ENCODE data around the gene EGLN3. TPM values are rescaled to one million over a fixed set of nuclear protein-coding genes. Genes with fewer than 3 reads are reported as not detected.

The EGLN3 gene
- total and polyA plus RNA-seq, 10 of the 15 experiments (the other 5 are each of a cell fraction or from before 2014, with no cell fraction given): 0.42 to 8.1 (median 2.0) TPM

DNA sequence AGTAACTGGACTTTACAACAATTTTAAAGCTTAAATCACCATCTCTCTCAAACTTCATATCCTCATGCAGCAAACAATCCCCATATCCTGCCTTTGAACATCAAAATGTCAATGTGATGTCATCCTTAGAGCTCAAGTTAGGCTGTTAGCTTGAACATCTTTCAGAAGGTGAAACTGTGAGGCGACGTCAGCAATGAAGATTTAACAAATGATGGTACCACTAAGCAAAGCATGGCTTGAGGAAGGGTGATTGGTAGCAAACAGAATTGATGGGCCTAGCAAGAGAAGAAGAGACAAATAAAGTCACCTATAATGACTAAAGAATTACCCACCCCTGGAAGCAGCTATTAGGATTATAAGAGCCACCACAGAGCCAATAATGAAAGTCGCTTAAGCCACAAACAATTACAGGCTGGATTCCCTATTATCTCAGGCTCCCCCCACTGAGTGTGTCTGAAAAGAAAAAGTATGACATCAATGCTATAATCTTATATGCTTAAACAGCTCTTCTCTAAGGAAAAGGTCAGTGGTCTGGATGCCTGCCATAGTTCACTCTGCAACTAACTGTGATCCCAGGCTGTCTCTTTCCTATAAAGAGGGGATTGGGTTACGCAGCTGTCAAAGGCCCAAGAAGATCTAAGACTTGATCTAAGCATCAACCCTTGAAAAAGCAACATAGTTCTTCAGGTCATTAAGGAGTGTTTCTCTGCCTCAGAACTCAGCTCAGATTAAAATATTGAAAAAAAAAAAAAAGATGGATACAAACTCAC, 18.1 kb downstream of the EGLN3 start:
- TF ChIP-seq BRCA1 (IDR thresholded peaks at IDR 0.05; ENCODE audit: low read depth, low read length): no peak
- peak; percentile 53; the same call in 1 of the 2 replicates for TF ChIP-seq ATF7 (IDR thresholded peaks at IDR 0.05; ENCODE audit: low read depth)
- Histone ChIP-seq H3K36me3 (ENCODE audit: control insufficient read depth in 2 of 2, insufficient read depth in 2 of 2, low read length in 1 of 2) (no peaks in the 10 kb centered on the region), H3K4me3 (no peak overlapping the region), H3K27me3 (replicated peaks in 1 of 2; ENCODE audit: control insufficient read depth in 2 of 2, insufficient read depth in 2 of 2, low read length in 1 of 2) (no peaks in the 10 kb centered on the region), H3K27ac (ENCODE audit: control insufficient read depth, insufficient read depth) (no peak overlapping the region), H3K4me1 (ENCODE audit: control insufficient read depth, insufficient read depth, low read length) (no peaks in the 10 kb centered on the region), H4K20me1 (ENCODE audit: control insufficient read depth, insufficient read depth) (no peaks in the 10 kb centered on the region), H3K9me3 (replicated peaks; ENCODE audit: control insufficient read depth, insufficient read depth, low read length) (no peaks in the 10 kb centered on the region; the same call in 2 of the 3 replicates), H3K9ac (ENCODE audit: control insufficient read depth, insufficient read depth, low read length) (no peak overlapping the region), H3K4me2 (ENCODE audit: control insufficient read depth, insufficient read depth) (no peak overlapping the region), H2AFZ (ENCODE audit: control insufficient read depth, low read depth, low read length) (no peak overlapping the region), H3K79me2 (ENCODE audit: control insufficient read depth, insufficient read depth, low read length) (no peaks in the 10 kb centered on the region)
- in situ Hi-C loops (cut with MboI): no loop called here
- ATAC-seq: no peak
- no peak for FAIRE-seq
- intact Hi-C loops (cut with micrococcal nuclease; ENCODE audit: unreplicated experiment): no loop called here
- CTCF ChIA-PET: interaction anchor here (0.7 to 6.5 kb wide), 9 partner anchors 14 to 168 kb away, joined by 3 to 45 read pairs (median 4); no protein-coding TSS in a partner anchor
- POLR2A ChIA-PET: interaction anchor here (0.6 to 1.5 kb wide), 6 partner anchors 8 to 1328 kb away, joined by 3 to 4 read pairs (median 3); no protein-coding TSS in a partner anchor
- 44% methylated on average over 4 of the region's 4 CpGs for WGBS (ENCODE audit: insufficient coverage, insufficient replicate concordance, low lambda C conversion rate, missing lambda C conversion rate)
- RAD21 ChIA-PET (ENCODE audit: unreplicated experiment): interaction anchor here (0.9 to 1.7 kb wide), 12 partner anchors 10 to 166 kb away, joined by 3 to 7 read pairs (median 4); no protein-coding TSS in a partner anchor
- SMC1A ChIA-PET (ENCODE audit: uncharacterized antibody, unreplicated experiment): interaction anchor here (0.7 to 2.4 kb wide), 19 partner anchors 11 to 296 kb away, joined by 3 to 21 read pairs (median 3); no protein-coding TSS in a partner anchor
- no peak for DNase-seq (ENCODE audit: low read depth, low spot score)
- no TSS peak for BruUV-seq (replicated peaks)

GRCh38 chr14:33932033-33932432, 18.8 kb downstream of the EGLN3 start:
- no peak for ATAC-seq
- H3K4me2 ChIP-seq (ENCODE audit: control insufficient read depth, insufficient read depth): no peak overlapping the region
- no peak overlapping the region for H3K9ac ChIP-seq (ENCODE audit: control insufficient read depth, insufficient read depth, low read length)
- no peak for DNase-seq (ENCODE audit: low read depth, low spot score)
- H3K4me1 ChIP-seq (ENCODE audit: control insufficient read depth, insufficient read depth, low read length): no peaks in the 10 kb centered on the region
- ChIA-PET SMC1A (ENCODE audit: uncharacterized antibody, unreplicated experiment) (interaction anchor here (0.7 to 2.4 kb wide), 17 partner anchors 10 to 296 kb away, joined by 3 to 21 read pairs (median 3); no protein-coding TSS in a partner anchor), CTCF (interaction anchor here (0.7 to 6.5 kb wide), 9 partner anchors 15 to 168 kb away, joined by 3 to 45 read pairs (median 4); no protein-coding TSS in a partner anchor), POLR2A (interaction anchor here (1.1 to 1.5 kb wide), 3 partner anchors 9 to 15 kb away, joined by 3 to 4 read pairs (median 3); no protein-coding TSS in a partner anchor), RAD21 (ENCODE audit: unreplicated experiment) (interaction anchor here (0.9 to 1.7 kb wide), 9 partner anchors 10 to 167 kb away, joined by 3 to 7 read pairs (median 4); no protein-coding TSS in a partner anchor)
- no peaks in the 10 kb centered on the region for H3K79me2 ChIP-seq (ENCODE audit: control insufficient read depth, insufficient read depth, low read length)
- H3K4me3 ChIP-seq: no peak overlapping the region
- BruUV-seq (replicated peaks): no TSS peak
- no peaks in the 10 kb centered on the region for H3K36me3 ChIP-seq (ENCODE audit: control insufficient read depth in 2 of 2, insufficient read depth in 2 of 2, low read length in 1 of 2)
- intact Hi-C loops (cut with micrococcal nuclease; ENCODE audit: unreplicated experiment) (no loop called here), in situ Hi-C loops (cut with MboI) (no loop called here)
- no peak overlapping the region for H2AFZ ChIP-seq (ENCODE audit: control insufficient read depth, low read depth, low read length)
- H3K27ac ChIP-seq (ENCODE audit: control insufficient read depth, insufficient read depth): no peak overlapping the region
- no peak for FAIRE-seq
- H3K27me3 ChIP-seq (replicated peaks in 1 of 2; ENCODE audit: control insufficient read depth in 2 of 2, insufficient read depth in 2 of 2, low read length in 1 of 2): no peaks in the 10 kb centered on the region
- H3K9me3 ChIP-seq (replicated peaks; ENCODE audit: control insufficient read depth, insufficient read depth, low read length): no peaks in the 10 kb centered on the region; the same call in 2 of the 3 replicates
- no peaks in the 10 kb centered on the region for H4K20me1 ChIP-seq (ENCODE audit: control insufficient read depth, insufficient read depth)
- WGBS (ENCODE audit: insufficient coverage, insufficient replicate concordance, low lambda C conversion rate, missing lambda C conversion rate): 31% methylated on average over 3 of the region's 3 CpGs
- TF ChIP-seq, protein P1, sequence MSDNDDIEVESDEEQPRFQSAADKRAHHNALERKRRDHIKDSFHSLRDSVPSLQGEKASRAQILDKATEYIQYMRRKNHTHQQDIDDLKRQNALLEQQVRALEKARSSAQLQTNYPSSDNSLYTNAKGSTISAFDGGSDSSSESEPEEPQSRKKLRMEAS (IDR thresholded peaks at IDR 0.05; ENCODE audit: low read depth, low read length): no peak
- TF ChIP-seq IRF5 (IDR thresholded peaks at IDR 0.05; ENCODE audit: borderline replicate concordance) (no peak), GABPA (IDR thresholded peaks at IDR 0.05; ENCODE audit: low read depth) (no peak), STAT3 (IDR thresholded peaks at IDR 0.05; ENCODE audit: low read depth, low read length) (no peak), EGR1 (IDR thresholded peaks at IDR 0.05; ENCODE audit: borderline replicate concordance in 1 of 2, low read depth in 2 of 2, low read length in 2 of 2) (no peak)
- TF ChIP-seq, protein P2, sequence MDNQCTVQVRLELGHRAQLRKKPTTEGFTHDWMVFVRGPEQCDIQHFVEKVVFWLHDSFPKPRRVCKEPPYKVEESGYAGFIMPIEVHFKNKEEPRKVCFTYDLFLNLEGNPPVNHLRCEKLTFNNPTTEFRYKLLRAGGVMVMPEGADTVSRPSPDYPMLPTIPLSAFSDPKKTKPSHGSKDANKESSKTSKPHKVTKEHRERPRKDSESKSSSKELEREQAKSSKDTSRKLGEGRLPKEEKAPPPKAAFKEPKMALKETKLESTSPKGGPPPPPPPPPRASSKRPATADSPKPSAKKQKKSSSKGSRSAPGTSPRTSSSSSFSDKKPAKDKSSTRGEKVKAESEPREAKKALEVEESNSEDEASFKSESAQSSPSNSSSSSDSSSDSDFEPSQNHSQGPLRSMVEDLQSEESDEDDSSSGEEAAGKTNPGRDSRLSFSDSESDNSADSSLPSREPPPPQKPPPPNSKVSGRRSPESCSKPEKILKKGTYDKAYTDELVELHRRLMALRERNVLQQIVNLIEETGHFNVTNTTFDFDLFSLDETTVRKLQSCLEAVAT (IDR thresholded peaks at IDR 0.05): no peak
- TF ChIP-seq, protein P3, sequence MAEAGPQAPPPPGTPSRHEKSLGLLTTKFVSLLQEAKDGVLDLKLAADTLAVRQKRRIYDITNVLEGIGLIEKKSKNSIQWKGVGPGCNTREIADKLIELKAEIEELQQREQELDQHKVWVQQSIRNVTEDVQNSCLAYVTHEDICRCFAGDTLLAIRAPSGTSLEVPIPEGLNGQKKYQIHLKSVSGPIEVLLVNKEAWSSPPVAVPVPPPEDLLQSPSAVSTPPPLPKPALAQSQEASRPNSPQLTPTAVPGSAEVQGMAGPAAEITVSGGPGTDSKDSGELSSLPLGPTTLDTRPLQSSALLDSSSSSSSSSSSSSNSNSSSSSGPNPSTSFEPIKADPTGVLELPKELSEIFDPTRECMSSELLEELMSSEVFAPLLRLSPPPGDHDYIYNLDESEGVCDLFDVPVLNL (IDR thresholded peaks at IDR 0.05; ENCODE audit: low read depth, low read length): no peak

Measured in GM12878 (cell line).